Spleen (tissue), 11 donors: ENCODE data around the gene GALNT18. TPM values are rescaled to one million over a fixed set of nuclear protein-coding genes. Genes with fewer than 3 reads are reported as not detected.

Experiments
- DNase-seq: peaks from one replicate; pipeline ENCODE4 v3.0.0-alpha.2; 2020
- H3K27ac ChIP-seq, 8 donors: fragments of 200-600 bp; sonication (generic) in 7 of 8; 1 replicate in 4 of 8; 2 replicates in 4 of 8; pipeline versions ENCODE4 v1.5.0 to v1.8.0; 2016 to 2021; ENCODE audit warnings: inconsistent platforms in 4 of 8, mild to moderate bottlenecking in 4 of 8, moderate library complexity in 1 of 8
- H3K27me3 ChIP-seq, 7 donors: fragments of 200-600 bp; sonication (generic) in 6 of 7; replicated peaks in 1 of 7; 1 replicate in 4 of 7; 2 replicates in 3 of 7; pipeline versions ENCODE4 v1.5.0 to v1.8.0; 2016 to 2021; ENCODE audit warnings: inconsistent platforms in 3 of 7, mild to moderate bottlenecking in 1 of 7
- H3K36me3 ChIP-seq, 6 donors: fragments of 200-600 bp; sonication (generic) in 5 of 6; 1 replicate in 4 of 6; 2 replicates in 2 of 6; pipeline versions ENCODE4 v1.5.0 to v1.8.0; 2016 to 2021; ENCODE audit warnings: inconsistent platforms in 2 of 6
- H3K4me1 ChIP-seq, 6 donors: fragments of 200-600 bp; sonication (generic) in 5 of 6; 1 replicate in 3 of 6; 2 replicates in 3 of 6; pipeline versions ENCODE4 v1.5.0 to v1.8.0; 2016 to 2021; ENCODE audit warnings: inconsistent platforms in 3 of 6
- H3K4me3 ChIP-seq, 8 donors: fragments of 200-600 bp; sonication (generic) in 7 of 8; 1 replicate in 4 of 8; 2 replicates in 4 of 8; pipeline versions ENCODE4 v1.5.0 to v1.8.0; 2016 to 2021; ENCODE audit warnings: inconsistent platforms in 4 of 8, mild to moderate bottlenecking in 4 of 8, moderate library complexity in 2 of 8
- H3K9me3 ChIP-seq, 8 donors: fragments of 200-600 bp; sonication (generic) in 7 of 8; 1 replicate in 4 of 8; 2 replicates in 4 of 8; pipeline versions ENCODE4 v1.5.0 to v1.8.0; 2016 to 2021; ENCODE audit warnings: inconsistent platforms in 4 of 8
- POLR2A ChIP-seq, 3 donors: fragments of 450-650 bp; IDR thresholded peaks; one replicate each; pipeline ENCODE4 v1.5.1; 2017; ENCODE audit warnings: antibody characterized with exemption in 3 of 3, mild to moderate bottlenecking in 1 of 3
- POLR2AphosphoS5 ChIP-seq, 3 donors: sonication (generic); formaldehyde crosslinking; IDR thresholded peaks; one replicate each; pipeline ENCODE4 v1.5.1; 2017; ENCODE audit warnings: antibody characterized with exemption in 3 of 3
- WGBS, 5 donors: extraction: QIAGEN DNeasy Blood & Tissue Kit in 3 of 5; methylation state at CpG; one replicate each; pipeline versions ENCODE4 v1.1.5 to v1.1.7; 2013 to 2018; 5-methylcytosine and 5-hydroxymethylcytosine counted together
- intact Hi-C: fragments of 100-400 bp; cut with DNase I; formaldehyde crosslinking; loops from one replicate; pipeline ENCODE4 v1.15.0; 2023; ENCODE audit warnings: low total_unique reads
- polyA plus RNA-seq, 3 donors: library from polyadenylated mRNA; stranded (reverse); fragments of 200-250 nt; gene quantifications; one replicate each; pipeline ENCODE4 v1.2.1, GENCODE V29; 2013
- total RNA-seq, 7 donors: library from RNA; depleted of rRNA in 3 of 7; stranded (reverse); fragments of >200 nt in 3 of 7; fragmentation: NEBNext Ultra II Directional in 4 of 7; extraction: Animal tissue kit (Norgen Biotek cat#: 25700) in 4 of 7; gene quantifications; one replicate each; pipeline versions ENCODE4 v1.1.0 to v1.2.1, GENCODE V29; 2016 to 2021
- TF ChIP-seq, protein P1 (sequence below), 11 experiments: fragments of 200-600 bp in 7 of 11; fragments of 450-650 bp in 4 of 11; sonication (generic) in 4 of 11; IDR thresholded peaks in 8 of 11; conservative IDR thresholded peaks in 3 of 11; 1 replicate in 7 of 11; 2 replicates in 4 of 11; pipeline versions ENCODE4 v1.4.0 to v1.8.0; 2016 to 2021; ENCODE audit warnings: antibody characterized with exemption in 11 of 11, inconsistent platforms in 4 of 11, mild to moderate bottlenecking in 1 of 11
- donor health status: healthy with polysubstance abuse.
- donor health status: DM: no; HTN: no; CAD: no; lungs with moderate emphysema.
- donor health status: DM: no; HTN: no; CAD: no.
- donor health status: Bipolar disorder and iron deficiency.
- donor health status: healthy.
- donor health status: DM: no; HTN: no; CAD: no.
- donor health status: DM: yes; HTN: yes; CAD: no.

GALNT18 gene
- total and polyA plus RNA-seq, 10 donors, result 0.87 to 6.9 (median 3.9) TPM

- intact Hi-C loops, result no loop called here
- TF ChIP-seq POLR2A (IDR thresholded peaks at IDR 0.05) (no peak), POLR2AphosphoS5 (IDR thresholded peaks at IDR 0.05) (no peak)
- TF ChIP-seq, protein P1, sequence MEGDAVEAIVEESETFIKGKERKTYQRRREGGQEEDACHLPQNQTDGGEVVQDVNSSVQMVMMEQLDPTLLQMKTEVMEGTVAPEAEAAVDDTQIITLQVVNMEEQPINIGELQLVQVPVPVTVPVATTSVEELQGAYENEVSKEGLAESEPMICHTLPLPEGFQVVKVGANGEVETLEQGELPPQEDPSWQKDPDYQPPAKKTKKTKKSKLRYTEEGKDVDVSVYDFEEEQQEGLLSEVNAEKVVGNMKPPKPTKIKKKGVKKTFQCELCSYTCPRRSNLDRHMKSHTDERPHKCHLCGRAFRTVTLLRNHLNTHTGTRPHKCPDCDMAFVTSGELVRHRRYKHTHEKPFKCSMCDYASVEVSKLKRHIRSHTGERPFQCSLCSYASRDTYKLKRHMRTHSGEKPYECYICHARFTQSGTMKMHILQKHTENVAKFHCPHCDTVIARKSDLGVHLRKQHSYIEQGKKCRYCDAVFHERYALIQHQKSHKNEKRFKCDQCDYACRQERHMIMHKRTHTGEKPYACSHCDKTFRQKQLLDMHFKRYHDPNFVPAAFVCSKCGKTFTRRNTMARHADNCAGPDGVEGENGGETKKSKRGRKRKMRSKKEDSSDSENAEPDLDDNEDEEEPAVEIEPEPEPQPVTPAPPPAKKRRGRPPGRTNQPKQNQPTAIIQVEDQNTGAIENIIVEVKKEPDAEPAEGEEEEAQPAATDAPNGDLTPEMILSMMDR (IDR thresholded peaks at IDR 0.05 in 8 of 11, conservative IDR thresholded peaks at IDR 0.05 in 3 of 11), result no peak
- no peaks in the 10 kb centered on the region for H3K27me3 ChIP-seq
- no peak overlapping the region for H3K27ac ChIP-seq
- no peaks in the 10 kb centered on the region for H3K36me3 ChIP-seq
- H3K4me3 ChIP-seq, result no peak overlapping the region
- 68 to 83% (median 75%) methylated on average over 4 of the region's 4 CpGs for WGBS, 5 donors
- peaks cover 0 to 21% (median 6%) of the 10 kb centered on the region in 6 donors for H3K4me1 ChIP-seq
- no peak for DNase-seq
- no peaks in the 10 kb centered on the region for H3K9me3 ChIP-seq
Measured at GRCh38 chr11:11346303-11346702, 275.5 kb downstream of the GALNT18 start.

DNA sequence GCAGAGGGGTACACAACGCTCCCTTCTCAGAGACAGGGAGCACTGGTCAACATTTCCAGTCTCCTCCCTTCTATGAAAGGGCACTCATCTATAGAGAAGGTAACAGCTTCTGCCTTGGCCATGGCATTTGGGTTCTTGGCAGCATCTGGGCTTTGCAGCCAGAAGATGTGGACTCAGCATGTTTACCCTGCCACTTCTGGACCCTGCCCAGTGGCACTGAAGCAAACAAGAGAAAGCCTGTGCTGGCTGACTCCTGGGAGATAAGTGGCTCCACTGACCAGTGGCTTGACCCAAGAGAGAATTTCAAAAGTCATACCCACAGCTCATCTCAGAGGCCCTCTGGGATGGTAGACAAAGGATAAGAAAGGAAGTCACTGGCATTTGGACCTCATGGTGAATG is 276.7 kb downstream of the GALNT18 start:
- intact Hi-C loops, result no loop called here
- WGBS, 5 donors, result 89 to 100% (median 90%) methylated on average over 1 of the region's 1 CpG
- no peaks in the 10 kb centered on the region for H3K27me3 ChIP-seq

DNA sequence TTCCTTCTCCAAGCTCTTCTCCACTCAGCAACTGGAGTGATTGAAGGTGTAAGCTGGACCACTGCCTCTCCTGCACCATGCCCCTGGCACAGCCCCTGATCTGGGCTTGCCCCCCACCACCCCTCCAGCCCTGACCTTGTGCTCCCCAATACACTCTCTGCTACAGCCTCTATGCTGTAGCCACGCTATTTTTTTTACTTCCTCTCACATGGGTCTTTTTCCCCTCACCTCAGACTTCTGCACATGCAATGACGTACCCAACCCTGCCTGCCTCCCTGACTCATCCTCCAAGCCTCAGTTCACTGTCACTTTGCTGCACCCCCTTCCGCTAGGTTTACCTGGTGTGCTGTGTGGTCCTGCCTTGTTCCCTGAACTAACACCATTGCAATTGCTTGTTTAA is 277.8 kb downstream of the GALNT18 start:
- TF ChIP-seq, protein P1 (IDR thresholded peaks at IDR 0.05 in 8 of 11, conservative IDR thresholded peaks at IDR 0.05 in 3 of 11), result no peak
- no peak for TF ChIP-seq POLR2A (IDR thresholded peaks at IDR 0.05)
- TF ChIP-seq POLR2AphosphoS5 (IDR thresholded peaks at IDR 0.05), result no peak
- Histone ChIP-seq H3K27me3 (no peaks in the 10 kb centered on the region), H3K36me3 (no peaks in the 10 kb centered on the region), H3K9me3 (no peaks in the 10 kb centered on the region), H3K4me1 (peaks cover 0 to 5% (median under 1%) of the 10 kb centered on the region in 6 donors), H3K27ac (no peak overlapping the region), H3K4me3 (no peak overlapping the region)
- DNase-seq, result no peak
- intact Hi-C loops, result no loop called here
- WGBS, 5 donors, result 49 to 62% (median 53%) methylated on average over 3 of the region's 3 CpGs

More for the DNA sequence above, 276.7 kb downstream of the GALNT18 start:
- H3K36me3 ChIP-seq, result no peaks in the 10 kb centered on the region
- H3K9me3 ChIP-seq, result no peaks in the 10 kb centered on the region
- DNase-seq, result no peak
- H3K27ac ChIP-seq, result no peak overlapping the region
- H3K4me3 ChIP-seq, result no peak overlapping the region
- H3K4me1 ChIP-seq, result peaks cover 0 to 12% (median 6%) of the 10 kb centered on the region in 6 donors
- TF ChIP-seq POLR2AphosphoS5 (IDR thresholded peaks at IDR 0.05), result no peak
- TF ChIP-seq POLR2A (IDR thresholded peaks at IDR 0.05), result no peak
- TF ChIP-seq, protein P1 (IDR thresholded peaks at IDR 0.05 in 8 of 11, conservative IDR thresholded peaks at IDR 0.05 in 3 of 11), result no peak

- no peak for DNase-seq
- TF ChIP-seq POLR2A (IDR thresholded peaks at IDR 0.05) (no peak), POLR2AphosphoS5 (IDR thresholded peaks at IDR 0.05) (no peak)
- TF ChIP-seq, protein P1 (IDR thresholded peaks at IDR 0.05 in 8 of 11, conservative IDR thresholded peaks at IDR 0.05 in 3 of 11), result no peak
- Histone ChIP-seq H3K36me3 (no peaks in the 10 kb centered on the region), H3K27ac (no peak overlapping the region), H3K27me3 (no peaks in the 10 kb centered on the region), H3K4me3 (no peak overlapping the region), H3K9me3 (no peaks in the 10 kb centered on the region), H3K4me1 (no peaks in the 10 kb centered on the region)
- intact Hi-C loops, result no loop called here
- 73 to 86% (median 78%) methylated on average over 1 of the region's 1 CpG for WGBS, 5 donors
Measured at GRCh38 chr11:11338304-11338703, 283.5 kb downstream of the GALNT18 start.
